Measurements from ENCODE around the gene HLA-DMA. TPM values are rescaled to one million over a fixed set of nuclear protein-coding genes. Genes with fewer than 3 reads are reported as not detected.

Gene HLA-DMA
- total and polyA plus RNA-seq, 2 of the 8 experiments (the other 6 are each of a cell fraction or from before 2014, with no cell fraction given): 13.3 to 23.1 TPM

GRCh38 chr6:32937230-32937633 is 15.7 kb downstream of the HLA-DMA start:
- WGBS, 2 experiments (ENCODE audit: extremely low coverage in 1 of 2, insufficient coverage in 1 of 2, insufficient read length in 1 of 2, insufficient replicate concordance in 2 of 2, low coverage in 1 of 2, low lambda C conversion rate in 2 of 2, missing lambda C conversion rate in 1 of 2): 90% methylated on average over 8 of the region's 8 CpGs; no CpG with 5 or more reads in 1 of the 2 experiments
- Histone ChIP-seq H2AK5ac (ENCODE audit: low read depth, low read length) (no peak overlapping the region), H3K4me1 (replicated peaks in 1 of 4; ENCODE audit: control insufficient read depth in 3 of 4, insufficient read depth in 4 of 4, low read length in 3 of 4) (peaks cover 0 to 6% (median 1%) of the 10 kb centered on the region in 4 experiments; a peak in 4 of 7 replicates), H3K23ac (ENCODE audit: insufficient read length) (no peak overlapping the region), H3K56ac (replicated peaks; ENCODE audit: insufficient read length, low read depth, low read length) (no peak overlapping the region), H4K8ac (ENCODE audit: extremely low read depth, insufficient read depth, low read length) (no peak overlapping the region), H2BK5ac (ENCODE audit: low read depth, low read length) (no peak overlapping the region), H4K20me1 (replicated peaks in 1 of 2; ENCODE audit: control insufficient read depth in 1 of 2, insufficient read depth in 2 of 2, low read length in 2 of 2) (no peaks in the 10 kb centered on the region), H3K27me3 (replicated peaks in 1 of 4; ENCODE audit: control insufficient read depth in 3 of 4, extremely low read depth in 1 of 4, insufficient read depth in 3 of 4, low read length in 3 of 4) (no peaks in the 10 kb centered on the region), H3K18ac (ENCODE audit: extremely low read depth, low read length) (no peak overlapping the region), H2BK120ac (replicated peaks; ENCODE audit: low read depth, low read length) (no peak overlapping the region), H3K36me3 (ENCODE audit: control insufficient read depth in 2 of 4, insufficient read depth in 4 of 4, low read length in 3 of 4) (no peaks in the 10 kb centered on the region), H3K4ac (replicated peaks; ENCODE audit: insufficient read length, low read depth, low read length) (no peak overlapping the region), H2BK20ac (ENCODE audit: low read length) (no peak overlapping the region), H4K5ac (ENCODE audit: insufficient read length, low read depth, low read length) (no peak overlapping the region), H3K27ac (ENCODE audit: low read depth, low read length) (no peak overlapping the region), H4K91ac (replicated peaks; ENCODE audit: insufficient read length, low read length) (no peak overlapping the region), H2BK12ac (ENCODE audit: low read depth, low read length) (no peak overlapping the region), H3K9me3 (ENCODE audit: insufficient read depth in 2 of 2, low read depth in 1 of 2, low read length in 1 of 2) (no peaks in the 10 kb centered on the region), H3K9ac (replicated peaks in 1 of 4; ENCODE audit: extremely low read depth in 1 of 4, low read depth in 3 of 4, low read length in 3 of 4) (no peak overlapping the region), H3K4me3 (ENCODE audit: extremely low read depth in 1 of 4, insufficient read depth in 2 of 4, low read depth in 3 of 4, low read length in 4 of 4) (no peak overlapping the region), H2BK15ac (ENCODE audit: low read length) (no peak overlapping the region), H3K23me2 (ENCODE audit: low read depth, low read length) (no peaks in the 10 kb centered on the region), H3K79me2 (ENCODE audit: control insufficient read depth in 1 of 2, insufficient read depth in 2 of 2, low read length in 2 of 2) (no peaks in the 10 kb centered on the region), H3K79me1 (ENCODE audit: low read depth, low read length) (no peaks in the 10 kb centered on the region), H2AFZ (ENCODE audit: low read length) (no peak overlapping the region), H3K14ac (ENCODE audit: insufficient read length) (no peak overlapping the region), H3K4me2 (ENCODE audit: insufficient read depth in 1 of 2, low read depth in 2 of 2, low read length in 2 of 2) (no peak overlapping the region)
- CTCF ChIA-PET (ENCODE audit: partially characterized antibody): interaction anchor here (0.6 to 9.7 kb wide), 6 partner anchors 10 to 51 kb away, joined by 3 to 160 read pairs (median 12); partner anchors contain the start of gene HLA-DMA
- DNase-seq (ENCODE audit: low read depth in 1 of 2, low spot score in 2 of 2) (no peak), FAIRE-seq (no peak)
- POLR2A ChIA-PET (ENCODE audit: partially characterized antibody): no interaction called here
- TF ChIP-seq SP1 (IDR thresholded peaks at IDR 0.05; ENCODE audit: low read depth, low read length) (no peak), CBX8 (IDR thresholded peaks at IDR 0.05; ENCODE audit: borderline replicate concordance, low read depth, low read length) (no peak), TBP (IDR thresholded peaks at IDR 0.05; ENCODE audit: low read depth, low read length) (no peak), MAFK (IDR thresholded peaks at IDR 0.05; ENCODE audit: low read depth, low read length) (no peak), FOSL1 (IDR thresholded peaks at IDR 0.05; ENCODE audit: insufficient read depth, low read depth, low read length) (no peak), TAF7 (optimal IDR thresholded peaks at IDR 0.05; ENCODE audit: borderline replicate concordance, low read depth, low read length) (no peak), SP4 (IDR thresholded peaks at IDR 0.05; ENCODE audit: low read length) (no peak), RNF2 (IDR thresholded peaks at IDR 0.05; ENCODE audit: borderline replicate concordance, low read depth, low read length, missing control alignments, poor library complexity, severe bottlenecking) (no peak), POLR2AphosphoS5 (IDR thresholded peaks at IDR 0.05; ENCODE audit: low read depth, low read length) (no peak), CHD1 (IDR thresholded peaks at IDR 0.05; ENCODE audit: low read depth, low read length) (no peak), EP300 (IDR thresholded peaks at IDR 0.05; ENCODE audit: borderline replicate concordance in 1 of 2, low read depth in 2 of 2, low read length in 2 of 2) (no peak), BCL11A (IDR thresholded peaks at IDR 0.05; ENCODE audit: low read depth in 2 of 2, low read length in 2 of 2) (no peak), PHF8 (conservative IDR thresholded peaks at IDR 0.05; ENCODE audit: low read depth, low read length) (no peak), RAD21 (IDR thresholded peaks at IDR 0.05 in 1 of 2, conservative IDR thresholded peaks at IDR 0.05 in 1 of 2; ENCODE audit: low read depth in 2 of 2, low read length in 2 of 2) (no peak)

All from H1 (cell line).